HepG2 (cell line): ENCODE results near the gene PNP. TPM values are rescaled to one million over a fixed set of nuclear protein-coding genes. Genes with fewer than 3 reads are reported as not detected.

Experiments
- BORCS8-MEF2B ChIP-seq: sonication (generic); formaldehyde crosslinking; IDR thresholded peaks from 2 replicates; pipeline ENCODE4 v1.8.0; 2022; ENCODE audit warnings: mild to moderate bottlenecking, missing genetic modification reagents
- EZH2 ChIP-seq: conservative IDR thresholded peaks from 2 replicates; pipeline ENCODE4 v1.6.1; 2012; ENCODE audit warnings: mild to moderate bottlenecking, low read depth, low read length, moderate library complexity
- FOXJ3 ChIP-seq: sonication (generic); formaldehyde crosslinking; IDR thresholded peaks from 2 replicates; pipeline ENCODE4 v1.4.0; 2020; ENCODE audit warnings: missing genetic modification reagents, mild to moderate bottlenecking, borderline replicate concordance
- FOXP4 ChIP-seq: sonication (generic); formaldehyde crosslinking; IDR thresholded peaks from 2 replicates; pipeline ENCODE4 v1.4.0; 2020; ENCODE audit warnings: missing genetic modification reagents
- GFI1 ChIP-seq: sonication (generic); formaldehyde crosslinking; IDR thresholded peaks from 2 replicates; pipeline ENCODE4 v1.5.0; 2020; ENCODE audit warnings: missing genetic modification reagents, mild to moderate bottlenecking, borderline replicate concordance
- HCFC1 ChIP-seq: fragments of 150-350 bp; IDR thresholded peaks from 2 replicates; pipeline ENCODE4 v1.6.1; 2014; ENCODE audit warnings: low read depth, low read length
- MYC ChIP-seq: sonication (generic); formaldehyde crosslinking; IDR thresholded peaks from 2 replicates; pipeline ENCODE4 v1.9.0; 2021; ENCODE audit warnings: missing genetic modification reagents, borderline replicate concordance
- SRSF4 ChIP-seq: fragments of 200-400 bp; formaldehyde crosslinking; IDR thresholded peaks from one replicate; pipeline ENCODE4 v1.6.1; 2018; ENCODE audit warnings: mild to moderate bottlenecking, low read depth, low read length, moderate library complexity; ENCODE audit not compliant: poor library complexity, severe bottlenecking
- ZFX ChIP-seq: sonication (generic); formaldehyde crosslinking; IDR thresholded peaks from 2 replicates; pipeline ENCODE4 v1.4.0; 2020; ENCODE audit warnings: mild to moderate bottlenecking, low read depth, missing genetic modification reagents, moderate library complexity
- ZNF546 ChIP-seq: sonication (generic); formaldehyde crosslinking; conservative IDR thresholded peaks from 2 replicates; pipeline ENCODE4 v1.8.1; 2023; ENCODE audit warnings: mild to moderate bottlenecking, missing genetic modification reagents
- polyA plus RNA-seq, 8 experiments: library from polyadenylated mRNA; depleted of rRNA in 3 of 8; stranded (reverse) in 7 of 8; unstranded in 1 of 8; fragments of >200 nt; fragmentation: Illumina TruSeq in 4 of 8; extraction: Trizol in 4 of 8; gene quantifications; 2 replicates each; pipeline versions ENCODE4 v1.2.1 to v1.2.3, GENCODE V29; 2011 to 2016; ENCODE audit warnings: low read depth in 4 of 8, missing spikeins in 1 of 8, mixed read lengths in 1 of 8; ENCODE audit not compliant: insufficient read depth in 1 of 8
- total RNA-seq, 5 experiments: library from RNA; depleted of rRNA; stranded (reverse); fragments of >200 nt; fragmentation: Illumina TruSeq; extraction: Trizol; gene quantifications; 2 replicates each; pipeline ENCODE4 v1.2.3, GENCODE V29; 2016; ENCODE audit warnings: low read depth in 1 of 5
- TF ChIP-seq, protein P1 (sequence below): sonication (generic); formaldehyde crosslinking; IDR thresholded peaks from 2 replicates; pipeline ENCODE4 v1.4.0; 2020; ENCODE audit warnings: missing genetic modification reagents
- TF ChIP-seq, protein P2 (sequence below): sonication (generic); formaldehyde crosslinking; IDR thresholded peaks from 2 replicates; pipeline ENCODE4 v1.5.1; 2020; ENCODE audit warnings: missing genetic modification reagents, mild to moderate bottlenecking, borderline replicate concordance
- TF ChIP-seq, protein P3 (sequence below): sonication (generic); formaldehyde crosslinking; IDR thresholded peaks from 2 replicates; pipeline ENCODE4 v1.9.0; 2022; ENCODE audit warnings: missing genetic modification reagents, mild to moderate bottlenecking, borderline replicate concordance

The PNP gene
- total and polyA plus RNA-seq, 2 of the 13 experiments (the other 11 are each of a cell fraction or from before 2014, with no cell fraction given) = 45.4 to 74.8 TPM

DNA sequence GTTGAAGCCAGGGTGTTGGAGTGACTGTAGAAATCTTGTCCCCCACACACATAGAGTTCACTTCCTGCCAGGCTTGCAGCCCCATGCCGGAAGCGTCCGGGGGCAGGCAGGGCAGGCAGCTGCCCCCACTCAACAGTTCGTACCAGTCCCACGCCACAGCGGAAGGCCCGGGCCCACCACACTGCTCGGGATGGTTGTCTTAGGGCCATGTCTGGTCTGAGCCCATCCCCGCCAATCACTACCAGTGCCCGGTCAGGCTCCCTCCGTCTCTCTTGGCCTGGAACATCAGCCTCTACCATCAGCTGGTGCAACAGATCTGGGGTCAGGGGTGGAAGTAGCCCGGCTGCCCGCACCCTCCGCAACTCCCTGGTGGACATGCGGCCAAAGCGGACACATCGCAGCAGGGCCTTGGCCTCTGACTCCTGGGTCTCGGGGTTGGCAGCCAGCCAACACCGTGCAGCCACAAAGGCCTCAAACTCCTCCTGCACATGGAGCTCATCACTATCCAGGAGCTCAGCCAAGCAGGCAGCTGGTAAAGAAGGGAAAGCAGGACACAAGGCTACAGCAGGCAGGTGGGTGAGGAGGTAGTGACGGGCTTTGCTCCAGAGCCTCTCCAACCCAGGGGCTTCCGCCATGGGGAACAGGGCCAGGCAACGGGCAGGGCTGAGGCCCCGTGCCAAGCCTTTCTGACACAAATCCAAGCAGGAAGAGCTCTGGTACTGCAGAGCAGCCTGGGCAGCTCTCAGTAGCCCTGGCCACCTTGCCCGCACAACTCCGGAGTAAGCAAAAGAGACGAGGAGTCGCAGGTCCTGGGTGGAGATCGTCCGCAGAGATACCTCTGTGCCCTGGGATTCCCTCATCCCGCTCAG lies 39.2 kb upstream of the PNP start (continued):
- TF ChIP-seq, protein P1, sequence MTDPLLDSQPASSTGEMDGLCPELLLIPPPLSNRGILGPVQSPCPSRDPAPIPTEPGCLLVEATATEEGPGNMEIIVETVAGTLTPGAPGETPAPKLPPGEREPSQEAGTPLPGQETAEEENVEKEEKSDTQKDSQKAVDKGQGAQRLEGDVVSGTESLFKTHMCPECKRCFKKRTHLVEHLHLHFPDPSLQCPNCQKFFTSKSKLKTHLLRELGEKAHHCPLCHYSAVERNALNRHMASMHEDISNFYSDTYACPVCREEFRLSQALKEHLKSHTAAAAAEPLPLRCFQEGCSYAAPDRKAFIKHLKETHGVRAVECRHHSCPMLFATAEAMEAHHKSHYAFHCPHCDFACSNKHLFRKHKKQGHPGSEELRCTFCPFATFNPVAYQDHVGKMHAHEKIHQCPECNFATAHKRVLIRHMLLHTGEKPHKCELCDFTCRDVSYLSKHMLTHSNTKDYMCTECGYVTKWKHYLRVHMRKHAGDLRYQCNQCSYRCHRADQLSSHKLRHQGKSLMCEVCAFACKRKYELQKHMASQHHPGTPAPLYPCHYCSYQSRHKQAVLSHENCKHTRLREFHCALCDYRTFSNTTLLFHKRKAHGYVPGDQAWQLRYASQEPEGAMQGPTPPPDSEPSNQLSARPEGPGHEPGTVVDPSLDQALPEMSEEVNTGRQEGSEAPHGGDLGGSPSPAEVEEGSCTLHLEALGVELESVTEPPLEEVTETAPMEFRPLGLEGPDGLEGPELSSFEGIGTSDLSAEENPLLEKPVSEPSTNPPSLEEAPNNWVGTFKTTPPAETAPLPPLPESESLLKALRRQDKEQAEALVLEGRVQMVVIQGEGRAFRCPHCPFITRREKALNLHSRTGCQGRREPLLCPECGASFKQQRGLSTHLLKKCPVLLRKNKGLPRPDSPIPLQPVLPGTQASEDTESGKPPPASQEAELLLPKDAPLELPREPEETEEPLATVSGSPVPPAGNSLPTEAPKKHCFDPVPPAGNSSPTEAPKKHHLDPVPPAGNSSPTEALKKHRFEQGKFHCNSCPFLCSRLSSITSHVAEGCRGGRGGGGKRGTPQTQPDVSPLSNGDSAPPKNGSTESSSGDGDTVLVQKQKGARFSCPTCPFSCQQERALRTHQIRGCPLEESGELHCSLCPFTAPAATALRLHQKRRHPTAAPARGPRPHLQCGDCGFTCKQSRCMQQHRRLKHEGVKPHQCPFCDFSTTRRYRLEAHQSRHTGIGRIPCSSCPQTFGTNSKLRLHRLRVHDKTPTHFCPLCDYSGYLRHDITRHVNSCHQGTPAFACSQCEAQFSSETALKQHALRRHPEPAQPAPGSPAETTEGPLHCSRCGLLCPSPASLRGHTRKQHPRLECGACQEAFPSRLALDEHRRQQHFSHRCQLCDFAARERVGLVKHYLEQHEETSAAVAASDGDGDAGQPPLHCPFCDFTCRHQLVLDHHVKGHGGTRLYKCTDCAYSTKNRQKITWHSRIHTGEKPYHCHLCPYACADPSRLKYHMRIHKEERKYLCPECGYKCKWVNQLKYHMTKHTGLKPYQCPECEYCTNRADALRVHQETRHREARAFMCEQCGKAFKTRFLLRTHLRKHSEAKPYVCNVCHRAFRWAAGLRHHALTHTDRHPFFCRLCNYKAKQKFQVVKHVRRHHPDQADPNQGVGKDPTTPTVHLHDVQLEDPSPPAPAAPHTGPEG (CRISPR knock-in tag) = no peak
- peak; percentile 35; the same call in 1 of the 2 replicates for TF ChIP-seq FOXP4 (CRISPR knock-in tag)
- peak; percentile 71 for TF ChIP-seq BORCS8-MEF2B
- TF ChIP-seq HCFC1 = no peak
- TF ChIP-seq GFI1 (CRISPR knock-in tag) = no peak
- TF ChIP-seq MYC (CRISPR knock-in tag) = peak; percentile 83; the same call in 1 of the 2 replicates
- TF ChIP-seq SRSF4 = no peak
- no peak for TF ChIP-seq ZNF546
- peak; percentile 79 for TF ChIP-seq ZFX (CRISPR knock-in tag)
- TF ChIP-seq, protein P2, sequence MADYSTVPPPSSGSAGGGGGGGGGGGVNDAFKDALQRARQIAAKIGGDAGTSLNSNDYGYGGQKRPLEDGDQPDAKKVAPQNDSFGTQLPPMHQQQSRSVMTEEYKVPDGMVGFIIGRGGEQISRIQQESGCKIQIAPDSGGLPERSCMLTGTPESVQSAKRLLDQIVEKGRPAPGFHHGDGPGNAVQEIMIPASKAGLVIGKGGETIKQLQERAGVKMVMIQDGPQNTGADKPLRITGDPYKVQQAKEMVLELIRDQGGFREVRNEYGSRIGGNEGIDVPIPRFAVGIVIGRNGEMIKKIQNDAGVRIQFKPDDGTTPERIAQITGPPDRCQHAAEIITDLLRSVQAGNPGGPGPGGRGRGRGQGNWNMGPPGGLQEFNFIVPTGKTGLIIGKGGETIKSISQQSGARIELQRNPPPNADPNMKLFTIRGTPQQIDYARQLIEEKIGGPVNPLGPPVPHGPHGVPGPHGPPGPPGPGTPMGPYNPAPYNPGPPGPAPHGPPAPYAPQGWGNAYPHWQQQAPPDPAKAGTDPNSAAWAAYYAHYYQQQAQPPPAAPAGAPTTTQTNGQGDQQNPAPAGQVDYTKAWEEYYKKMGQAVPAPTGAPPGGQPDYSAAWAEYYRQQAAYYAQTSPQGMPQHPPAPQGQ (CRISPR knock-in tag) = no peak
- TF ChIP-seq EZH2 = no peak
- TF ChIP-seq FOXJ3 (CRISPR knock-in tag) = no peak
- TF ChIP-seq, protein P3, sequence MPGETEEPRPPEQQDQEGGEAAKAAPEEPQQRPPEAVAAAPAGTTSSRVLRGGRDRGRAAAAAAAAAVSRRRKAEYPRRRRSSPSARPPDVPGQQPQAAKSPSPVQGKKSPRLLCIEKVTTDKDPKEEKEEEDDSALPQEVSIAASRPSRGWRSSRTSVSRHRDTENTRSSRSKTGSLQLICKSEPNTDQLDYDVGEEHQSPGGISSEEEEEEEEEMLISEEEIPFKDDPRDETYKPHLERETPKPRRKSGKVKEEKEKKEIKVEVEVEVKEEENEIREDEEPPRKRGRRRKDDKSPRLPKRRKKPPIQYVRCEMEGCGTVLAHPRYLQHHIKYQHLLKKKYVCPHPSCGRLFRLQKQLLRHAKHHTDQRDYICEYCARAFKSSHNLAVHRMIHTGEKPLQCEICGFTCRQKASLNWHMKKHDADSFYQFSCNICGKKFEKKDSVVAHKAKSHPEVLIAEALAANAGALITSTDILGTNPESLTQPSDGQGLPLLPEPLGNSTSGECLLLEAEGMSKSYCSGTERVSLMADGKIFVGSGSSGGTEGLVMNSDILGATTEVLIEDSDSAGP (CRISPR knock-in tag) = peak; percentile 54; the same call in 1 of the 2 replicates
